ENCODE measurements around the gene RYR2.
"Not testable (repeated sequence)": the region's sequence is repeated elsewhere in the genome, so short reads cannot be mapped to it uniquely, and the experiment has no call there.

RYR2 gene

DNA sequence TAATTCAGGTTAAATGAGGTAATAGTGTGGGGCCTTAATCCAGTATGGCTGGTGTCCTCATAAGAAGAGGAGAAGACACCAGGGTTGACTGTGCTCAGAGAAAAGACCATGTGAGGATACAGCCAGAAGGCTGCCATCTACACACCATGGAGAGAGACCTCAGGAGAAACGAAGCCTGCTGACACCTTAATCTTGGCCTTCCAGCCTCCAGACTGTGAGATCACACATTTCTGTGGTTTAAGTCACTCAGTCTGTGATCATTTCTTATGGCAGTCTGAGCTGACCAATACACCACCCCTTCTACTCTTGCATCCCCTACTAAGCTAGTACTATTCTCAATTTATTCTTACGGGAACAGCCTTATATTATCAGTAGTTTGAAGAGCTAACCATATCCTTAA, 538.7 kb downstream of the RYR2 start:
- Histone ChIP-seq H3K4me1 (no peaks in the 10 kb centered on the region), H3K27me3 (no peaks in the 10 kb centered on the region), H3K27ac (no peak overlapping the region), H3K9ac (no peak overlapping the region), H3K4me2 (no peak overlapping the region), H3K4me3 (no peak overlapping the region), H3K9me3 (no peaks in the 10 kb centered on the region), H3K36me3 (no peaks in the 10 kb centered on the region), H4K20me1 (no peaks in the 10 kb centered on the region)
- no peak for TF ChIP-seq Cebpa-rat (IDR thresholded peaks at IDR 0.05)

DNA sequence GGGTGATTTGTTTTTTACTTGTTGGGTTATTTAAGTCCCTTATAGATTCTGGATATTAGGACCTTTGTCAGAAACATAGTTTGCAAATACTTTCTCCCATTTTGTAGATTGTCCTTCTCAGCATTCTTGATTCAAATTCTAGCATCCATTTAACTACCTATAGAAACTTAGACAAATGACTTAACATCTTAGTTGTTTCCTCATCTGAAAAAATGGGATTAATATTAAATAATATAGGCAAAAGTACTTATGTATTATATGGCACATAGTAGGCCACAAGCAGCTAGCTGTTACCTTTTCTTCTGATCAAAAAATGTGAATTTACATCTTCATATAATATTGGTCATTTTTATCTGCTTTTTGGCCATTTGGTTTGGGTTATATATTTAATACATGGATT, 541.3 kb downstream of the RYR2 start:
- Histone ChIP-seq H3K27me3 (no peaks in the 10 kb centered on the region), H3K9me3 (no peaks in the 10 kb centered on the region), H3K9ac (no peak overlapping the region), H3K27ac (no peak overlapping the region), H3K4me1 (no peaks in the 10 kb centered on the region), H3K4me2 (no peak overlapping the region), H4K20me1 (no peaks in the 10 kb centered on the region), H3K36me3 (no peaks in the 10 kb centered on the region), H3K4me3 (no peak overlapping the region)
- no peak for TF ChIP-seq Cebpa-rat (IDR thresholded peaks at IDR 0.05)

DNA sequence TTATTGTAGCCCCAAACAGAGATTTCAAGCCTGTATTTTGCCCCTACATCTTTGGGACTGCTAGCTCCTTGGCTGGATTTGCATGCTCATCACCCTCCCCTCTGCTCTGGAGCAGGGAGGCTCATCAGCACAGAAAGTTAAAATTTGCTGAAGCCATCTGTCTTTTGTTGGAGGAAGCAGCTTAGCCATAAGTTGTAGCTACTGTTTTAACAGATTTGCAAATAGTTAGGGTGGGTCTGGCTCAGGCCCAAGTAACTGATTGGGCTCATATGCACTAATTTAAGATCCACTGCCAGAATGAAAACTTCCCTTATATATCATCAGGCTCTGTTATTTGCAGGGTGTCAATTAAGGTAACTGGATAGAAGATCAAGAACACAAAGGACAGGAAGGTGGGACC, 541.8 kb downstream of the RYR2 start:
- H3K27me3 ChIP-seq: no peaks in the 10 kb centered on the region

DNA sequence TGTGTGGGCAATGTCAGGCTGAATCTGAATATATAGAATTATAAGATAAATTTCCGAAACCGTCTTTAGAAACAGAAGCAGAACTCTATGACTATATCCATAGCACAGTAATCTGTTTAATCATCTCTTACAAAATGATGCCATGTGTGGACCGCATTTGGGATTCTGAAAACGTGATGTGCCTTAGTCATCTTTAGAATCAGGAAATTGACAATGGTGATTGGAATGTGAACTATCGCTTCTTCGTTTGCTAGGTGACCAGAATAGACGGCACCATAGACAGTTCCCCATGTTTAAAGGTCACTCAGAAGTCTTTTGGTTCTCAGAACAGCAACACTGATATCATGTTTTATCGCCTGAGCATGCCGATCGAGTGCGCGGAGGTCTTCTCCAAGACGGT, 548.4 kb downstream of the RYR2 start:
- Histone ChIP-seq H3K36me3 (no peaks in the 10 kb centered on the region), H4K20me1 (no peaks in the 10 kb centered on the region)

More for the DNA sequence above, 541.8 kb downstream of the RYR2 start:
- TF ChIP-seq Cebpa-rat (IDR thresholded peaks at IDR 0.05): no peak
- H3K9me3 ChIP-seq: no peaks in the 10 kb centered on the region
- no peak overlapping the region for H3K9ac ChIP-seq
- no peak overlapping the region for H3K4me2 ChIP-seq
- no peak overlapping the region for H3K4me3 ChIP-seq
- H3K36me3 ChIP-seq: no peaks in the 10 kb centered on the region
- no peak overlapping the region for H3K27ac ChIP-seq
- no peaks in the 10 kb centered on the region for H3K4me1 ChIP-seq
- H4K20me1 ChIP-seq: no peaks in the 10 kb centered on the region

DNA sequence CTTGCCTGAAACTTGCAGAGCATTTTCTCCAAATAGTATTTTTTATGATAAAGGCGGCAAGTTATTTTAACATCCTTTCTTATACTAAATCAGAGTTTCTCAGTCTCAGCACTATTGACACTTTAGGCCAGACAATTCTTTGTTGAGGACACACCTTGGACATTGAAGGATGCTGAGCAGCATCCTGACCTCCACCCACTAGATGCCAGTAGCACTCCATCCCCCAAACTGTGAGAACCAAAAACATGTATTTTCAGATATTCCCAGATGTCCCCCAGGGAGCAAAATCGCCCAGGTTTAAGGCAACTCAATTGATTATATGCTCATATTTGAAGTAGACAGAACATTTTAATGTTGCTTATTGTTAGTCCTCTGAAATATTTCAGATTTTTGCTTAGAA, 549.4 kb downstream of the RYR2 start:
- Histone ChIP-seq H3K27me3 (no peaks in the 10 kb centered on the region), H3K27ac (no peak overlapping the region), H3K9ac (no peak overlapping the region), H3K9me3 (peaks cover 4% of the 10 kb centered on the region), H3K4me2 (no peak overlapping the region), H4K20me1 (no peaks in the 10 kb centered on the region), H3K4me1 (no peaks in the 10 kb centered on the region), H3K36me3 (no peaks in the 10 kb centered on the region), H3K4me3 (no peak overlapping the region)
- TF ChIP-seq Cebpa-rat (IDR thresholded peaks at IDR 0.05): no peak

More for the DNA sequence above, 548.4 kb downstream of the RYR2 start:
- Histone ChIP-seq H3K4me1 (no peaks in the 10 kb centered on the region), H3K27me3 (no peaks in the 10 kb centered on the region), H3K4me3 (no peak overlapping the region), H3K4me2 (no peak overlapping the region), H3K27ac (no peak overlapping the region), H3K9me3 (no peaks in the 10 kb centered on the region), H3K9ac (no peak overlapping the region)
- TF ChIP-seq Cebpa-rat (IDR thresholded peaks at IDR 0.05): no peak

DNA sequence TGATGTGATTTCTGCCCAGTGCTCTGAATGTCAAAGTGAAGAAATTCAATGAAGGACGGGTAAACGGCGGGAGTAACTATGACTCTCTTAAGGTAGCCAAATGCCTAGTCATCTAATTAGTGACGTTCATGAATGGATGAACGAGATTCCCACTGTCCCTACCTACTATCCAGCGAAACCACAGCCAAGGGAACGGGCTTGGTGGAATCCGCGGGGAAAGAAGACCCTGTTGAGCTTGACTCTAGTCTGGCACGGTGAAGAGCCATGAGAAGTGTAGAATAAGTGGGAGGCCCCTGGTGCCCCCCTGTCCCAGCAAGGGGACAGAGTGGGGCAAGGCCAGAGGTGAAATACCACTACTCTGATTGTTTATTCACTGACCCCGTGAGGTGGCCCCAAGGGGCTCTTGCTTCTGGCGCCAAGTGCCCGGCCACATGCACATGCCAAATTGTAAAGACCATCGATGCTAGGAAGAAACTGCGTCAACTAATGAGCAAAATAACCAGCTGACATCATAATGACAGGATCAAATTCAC, 561.1 kb downstream of the RYR2 start:
- H4K20me1 ChIP-seq, H3K4me3 ChIP-seq, H3K9ac ChIP-seq, H3K4me2 ChIP-seq, H3K36me3 ChIP-seq, H3K27ac ChIP-seq, H3K4me1 ChIP-seq, H3K9me3 ChIP-seq, H3K27me3 ChIP-seq: not testable (repeated sequence)

DNA sequence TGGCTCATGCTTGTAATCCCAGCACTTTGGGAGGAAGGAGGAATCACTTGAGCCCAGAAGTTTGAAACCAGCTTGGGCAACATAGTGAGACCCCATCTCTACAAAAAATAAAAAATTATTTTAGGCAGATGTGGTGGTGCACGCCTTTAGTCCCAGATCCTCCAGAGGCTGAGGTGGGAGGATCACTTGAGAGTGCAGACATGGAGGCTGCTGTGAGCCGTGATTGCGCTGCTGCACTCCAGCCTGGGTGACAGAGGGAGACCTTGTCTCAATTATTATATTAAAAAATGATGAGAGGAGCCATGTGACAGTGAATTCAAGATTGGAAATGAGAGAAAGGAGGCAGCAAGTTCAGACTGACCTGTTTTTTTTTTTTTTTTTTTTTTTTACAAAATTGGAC, 566.4 kb downstream of the RYR2 start:
- H3K4me3 ChIP-seq: no peak overlapping the region
- H3K4me1 ChIP-seq: no peaks in the 10 kb centered on the region
- no peaks in the 10 kb centered on the region for H3K9me3 ChIP-seq
- no peak overlapping the region for H3K27ac ChIP-seq
- H3K27me3 ChIP-seq: no peaks in the 10 kb centered on the region
- no peak for TF ChIP-seq Cebpa-rat (IDR thresholded peaks at IDR 0.05)
- no peak overlapping the region for H3K4me2 ChIP-seq
- H3K9ac ChIP-seq: no peak overlapping the region
- H3K36me3 ChIP-seq: no peaks in the 10 kb centered on the region
- no peaks in the 10 kb centered on the region for H4K20me1 ChIP-seq

DNA sequence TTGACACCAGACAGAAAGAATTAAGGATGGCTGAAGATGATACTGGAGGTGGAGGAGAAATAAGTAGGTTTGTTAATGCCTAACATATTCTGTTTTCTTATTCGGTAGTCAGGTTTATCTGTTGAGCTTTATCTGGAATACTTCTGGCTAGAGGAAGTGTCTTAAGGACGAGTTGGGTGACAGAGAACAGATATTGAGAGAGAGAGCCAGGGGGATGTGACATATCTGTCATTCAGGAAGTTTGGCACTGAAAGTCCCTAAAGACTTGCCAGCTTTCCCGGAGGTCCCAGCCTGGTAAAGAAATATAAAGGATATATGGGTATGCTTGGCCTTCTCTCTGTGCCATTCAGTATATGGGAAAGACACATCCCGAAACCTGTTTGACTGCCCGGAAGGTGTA, 568.2 kb downstream of the RYR2 start:
- no peak overlapping the region for H3K9ac ChIP-seq
- no peak for TF ChIP-seq Cebpa-rat (IDR thresholded peaks at IDR 0.05)
- H3K36me3 ChIP-seq: no peaks in the 10 kb centered on the region
- H3K27ac ChIP-seq: no peak overlapping the region
- no peaks in the 10 kb centered on the region for H3K9me3 ChIP-seq
- H3K4me2 ChIP-seq: no peak overlapping the region
- H4K20me1 ChIP-seq: no peaks in the 10 kb centered on the region
- H3K4me3 ChIP-seq: no peak overlapping the region
- H3K4me1 ChIP-seq: no peaks in the 10 kb centered on the region
- no peaks in the 10 kb centered on the region for H3K27me3 ChIP-seq

DNA sequence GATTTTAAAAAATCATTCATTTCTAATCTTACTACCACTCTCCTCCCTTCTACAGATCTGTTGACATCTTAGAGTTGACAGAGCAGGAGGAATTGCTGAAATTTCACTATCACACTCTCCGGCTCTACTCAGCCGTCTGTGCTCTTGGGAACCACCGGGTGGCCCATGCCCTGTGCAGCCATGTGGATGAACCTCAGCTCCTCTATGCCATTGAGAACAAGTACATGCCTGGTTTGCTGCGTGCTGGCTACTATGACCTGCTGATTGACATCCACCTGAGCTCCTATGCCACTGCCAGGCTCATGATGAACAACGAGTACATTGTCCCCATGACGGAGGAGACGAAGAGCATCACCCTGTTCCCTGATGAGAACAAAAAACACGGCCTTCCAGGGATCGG, 572.0 kb downstream of the RYR2 start:
- Histone ChIP-seq H3K9ac (no peak overlapping the region), H4K20me1 (no peaks in the 10 kb centered on the region), H3K4me1 (no peaks in the 10 kb centered on the region), H3K4me2 (no peak overlapping the region), H3K9me3 (no peaks in the 10 kb centered on the region), H3K27me3 (no peaks in the 10 kb centered on the region), H3K27ac (no peak overlapping the region), H3K36me3 (no peaks in the 10 kb centered on the region), H3K4me3 (no peak overlapping the region)
- no peak for TF ChIP-seq Cebpa-rat (IDR thresholded peaks at IDR 0.05)

DNA sequence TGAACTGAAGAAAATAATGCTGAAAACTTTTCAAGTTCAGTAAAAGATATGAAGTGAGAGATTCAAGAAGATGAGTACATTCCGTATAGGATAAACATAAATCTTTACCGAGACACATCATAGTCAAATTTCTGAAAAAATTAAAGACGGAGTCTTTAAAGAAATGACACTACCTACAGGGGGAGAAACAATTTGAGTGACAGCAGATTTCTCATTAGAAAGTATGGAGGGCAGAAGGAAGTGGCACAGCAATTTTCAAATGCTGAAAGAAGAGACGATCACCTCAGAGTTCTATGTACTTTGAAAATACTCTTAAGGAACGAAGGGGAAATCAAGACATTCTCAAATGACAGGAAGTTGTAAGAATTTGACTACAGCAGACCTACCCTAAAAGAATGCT, 577.6 kb downstream of the RYR2 start:
- Histone ChIP-seq H3K4me3 (no peak overlapping the region), H3K9ac (no peak overlapping the region), H3K4me2 (no peak overlapping the region), H3K27ac (no peak overlapping the region), H4K20me1 (no peaks in the 10 kb centered on the region), H3K27me3 (no peaks in the 10 kb centered on the region), H3K36me3 (no peaks in the 10 kb centered on the region), H3K4me1 (no peaks in the 10 kb centered on the region), H3K9me3 (no peaks in the 10 kb centered on the region)
- TF ChIP-seq Cebpa-rat (IDR thresholded peaks at IDR 0.05): no peak

DNA sequence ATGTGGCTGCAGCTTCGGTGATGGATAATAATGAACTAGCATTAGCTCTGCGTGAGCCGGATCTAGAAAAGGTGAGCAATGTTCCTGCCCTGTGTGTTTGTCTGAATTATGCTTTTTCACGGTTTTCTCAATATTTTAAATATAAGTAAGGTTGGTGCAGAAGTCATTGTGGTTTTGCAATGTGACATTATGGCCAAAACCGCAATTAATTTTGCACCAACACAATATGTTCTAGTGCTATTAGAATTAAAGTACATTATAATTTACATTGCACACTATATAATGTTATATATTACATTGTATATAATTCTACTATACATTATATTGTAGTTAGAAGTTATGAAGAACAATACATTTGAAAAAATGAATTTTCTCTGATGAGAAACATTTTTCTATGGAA, 592.9 kb downstream of the RYR2 start:
- no peak for TF ChIP-seq Cebpa-rat (IDR thresholded peaks at IDR 0.05)
- H3K36me3 ChIP-seq: no peaks in the 10 kb centered on the region
- H3K4me2 ChIP-seq: no peak overlapping the region
- H3K27me3 ChIP-seq: no peaks in the 10 kb centered on the region
- no peak overlapping the region for H3K27ac ChIP-seq
- no peak overlapping the region for H3K9ac ChIP-seq
- no peaks in the 10 kb centered on the region for H4K20me1 ChIP-seq
- H3K4me3 ChIP-seq: no peak overlapping the region
- H3K4me1 ChIP-seq: no peaks in the 10 kb centered on the region
- peaks cover 4% of the 10 kb centered on the region; the same call in 1 of the 2 replicates for H3K9me3 ChIP-seq

All from BLaER1 (cell line).